ENCODE data around the gene OR1D5. TPM values are rescaled to one million over a fixed set of nuclear protein-coding genes. Genes with fewer than 3 reads are reported as not detected.

Gene OR1D5
- total and polyA plus RNA-seq, 2 donors (not counting 3 experiments of a cell fraction or from before 2014, with no cell fraction given) = not detected

DNA sequence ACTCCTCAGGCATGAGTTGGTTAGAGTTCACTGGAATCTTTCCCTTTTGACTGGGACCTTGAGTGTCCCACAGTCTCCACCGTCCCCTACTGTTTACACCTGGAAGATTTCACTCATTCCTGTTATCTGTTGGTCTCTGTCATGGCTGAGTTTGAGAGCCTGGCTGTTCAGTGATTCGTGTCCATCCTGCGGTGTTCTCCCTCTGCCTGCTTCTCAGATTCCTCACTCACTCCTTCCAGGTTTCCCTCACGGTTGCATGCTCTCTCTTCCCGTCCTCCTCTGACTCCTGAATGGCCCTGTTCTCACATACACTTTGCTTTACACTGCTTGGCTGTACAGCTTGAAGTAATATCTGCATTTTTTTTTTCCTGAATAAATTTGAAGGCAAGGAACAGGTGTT lies 24.5 kb downstream of the OR1D5 start:
- no peak overlapping the region for H2AFZ ChIP-seq (ENCODE audit: low read depth, low read length)
- H3K9me3 ChIP-seq (replicated peaks; ENCODE audit: control insufficient read depth, insufficient read depth, low read length) = no peaks in the 10 kb centered on the region
- no peak overlapping the region for H3K4me2 ChIP-seq (ENCODE audit: insufficient read depth, low read length)
- TF ChIP-seq POLR2AphosphoS5 (IDR thresholded peaks at IDR 0.05; ENCODE audit: insufficient read depth, low read depth, low read length) = no peak
- TF ChIP-seq, protein P1, sequence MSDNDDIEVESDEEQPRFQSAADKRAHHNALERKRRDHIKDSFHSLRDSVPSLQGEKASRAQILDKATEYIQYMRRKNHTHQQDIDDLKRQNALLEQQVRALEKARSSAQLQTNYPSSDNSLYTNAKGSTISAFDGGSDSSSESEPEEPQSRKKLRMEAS (IDR thresholded peaks at IDR 0.05; ENCODE audit: insufficient read depth, insufficient read length) = no peak
- TF ChIP-seq MYC (IDR thresholded peaks at IDR 0.05; ENCODE audit: low read depth, low read length) = no peak
- TF ChIP-seq EZH2 (IDR thresholded peaks at IDR 0.05; ENCODE audit: borderline replicate concordance, low read depth, low read length, severe bottlenecking) = no peak
- no peak for TF ChIP-seq FOS (IDR thresholded peaks at IDR 0.05; ENCODE audit: borderline replicate concordance, insufficient read depth, low read length)
- H3K79me2 ChIP-seq (ENCODE audit: control insufficient read depth, insufficient read depth, low read length) = no peaks in the 10 kb centered on the region
- intact Hi-C loops (cut with micrococcal nuclease) = no loop called here
- POLR2A ChIA-PET = no interaction called here
- dilution Hi-C loops (cut with MboI; ENCODE audit: extremely low pct_ligation_motif_present, low sequenced_read_pairs) = no loop called here
- FAIRE-seq (no peak), DNase-seq (ENCODE audit: low read depth, low spot score) (no peak)
- CTCF ChIA-PET = interaction anchor here (2.5 kb wide), 1 partner anchor 10 kb away, joined by 13 read pairs; no protein-coding TSS in a partner anchor
- H3K4me1 ChIP-seq (ENCODE audit: control insufficient read depth, extremely low read depth, insufficient read depth, low read length) = no peaks in the 10 kb centered on the region
- H3K36me3 ChIP-seq (ENCODE audit: control insufficient read depth in 2 of 2, extremely low read depth in 1 of 2, insufficient read depth in 2 of 2, low read length in 2 of 2) = no peaks in the 10 kb centered on the region
- H3K4me3 ChIP-seq (replicated peaks in 1 of 3; ENCODE audit: insufficient read depth in 1 of 3, low read depth in 1 of 3, low read length in 3 of 3) = no peak overlapping the region
- no peaks in the 10 kb centered on the region for H3K9me1 ChIP-seq (replicated peaks; ENCODE audit: control insufficient read depth, extremely low read depth, insufficient read depth, low read length)
- H4K20me1 ChIP-seq (replicated peaks; ENCODE audit: control insufficient read depth, extremely low read depth, insufficient read depth, low read length) = no peaks in the 10 kb centered on the region
- no peak overlapping the region for H3K27ac ChIP-seq (ENCODE audit: insufficient read depth, low read depth, low read length)
- H3K9ac ChIP-seq (replicated peaks; ENCODE audit: extremely low read depth, insufficient read depth, low read length) = no peak overlapping the region
- no TSS peak for BruUV-seq (replicated peaks)
- H3K27me3 ChIP-seq (ENCODE audit: control insufficient read depth in 2 of 2, insufficient read depth in 2 of 2, low read length in 2 of 2) = peaks cover 2 to 7% of the 10 kb centered on the region in 2 experiments

DNA sequence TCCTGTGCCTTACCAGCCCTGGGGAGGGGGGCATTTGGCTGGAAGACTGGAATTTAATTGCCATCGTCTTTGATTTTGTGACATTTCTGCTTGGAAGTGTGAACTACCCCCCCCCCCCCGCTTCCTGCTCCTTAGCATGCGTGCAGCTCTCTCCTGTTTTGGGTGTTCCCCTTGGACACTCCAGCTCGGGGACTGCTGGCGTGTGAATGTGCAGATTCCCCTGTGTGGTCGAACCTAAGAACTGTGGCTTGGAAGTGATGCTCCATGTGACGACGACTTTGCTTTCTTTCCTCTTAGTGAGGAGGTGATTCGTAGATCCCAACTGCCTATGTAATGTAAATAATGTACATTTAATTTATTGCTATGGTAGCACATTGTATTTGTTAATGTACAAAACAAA lies 26.1 kb downstream of the OR1D5 start:
- H2AFZ ChIP-seq (ENCODE audit: low read depth, low read length) = no peak overlapping the region
- no peaks in the 10 kb centered on the region for H3K79me2 ChIP-seq (ENCODE audit: control insufficient read depth, insufficient read depth, low read length)
- intact Hi-C loops (cut with micrococcal nuclease) (no loop called here), dilution Hi-C loops (cut with MboI; ENCODE audit: extremely low pct_ligation_motif_present, low sequenced_read_pairs) (no loop called here)
- no peaks in the 10 kb centered on the region for H4K20me1 ChIP-seq (replicated peaks; ENCODE audit: control insufficient read depth, extremely low read depth, insufficient read depth, low read length)
- no peak for FAIRE-seq
- H3K4me3 ChIP-seq (replicated peaks in 1 of 3; ENCODE audit: insufficient read depth in 1 of 3, low read depth in 1 of 3, low read length in 3 of 3) = no peak overlapping the region
- no peaks in the 10 kb centered on the region for H3K36me3 ChIP-seq (ENCODE audit: control insufficient read depth in 2 of 2, extremely low read depth in 1 of 2, insufficient read depth in 2 of 2, low read length in 2 of 2)
- H3K9me3 ChIP-seq (replicated peaks; ENCODE audit: control insufficient read depth, insufficient read depth, low read length) = no peaks in the 10 kb centered on the region
- CTCF ChIA-PET = no interaction called here
- no TSS peak for BruUV-seq (replicated peaks)
- H3K9me1 ChIP-seq (replicated peaks; ENCODE audit: control insufficient read depth, extremely low read depth, insufficient read depth, low read length) = no peaks in the 10 kb centered on the region
- peaks cover 2 to 7% of the 10 kb centered on the region in 2 experiments for H3K27me3 ChIP-seq (ENCODE audit: control insufficient read depth in 2 of 2, insufficient read depth in 2 of 2, low read length in 2 of 2)
- H3K4me1 ChIP-seq (ENCODE audit: control insufficient read depth, extremely low read depth, insufficient read depth, low read length) = no peaks in the 10 kb centered on the region
- no peak overlapping the region for H3K4me2 ChIP-seq (ENCODE audit: insufficient read depth, low read length)
- no peak overlapping the region for H3K9ac ChIP-seq (replicated peaks; ENCODE audit: extremely low read depth, insufficient read depth, low read length)
- no peak overlapping the region for H3K27ac ChIP-seq (ENCODE audit: insufficient read depth, low read depth, low read length)
- TF ChIP-seq MYC (IDR thresholded peaks at IDR 0.05; ENCODE audit: low read depth, low read length) = no peak
- no peak for TF ChIP-seq POLR2A (IDR thresholded peaks at IDR 0.05; ENCODE audit: low read depth, low read length)
- TF ChIP-seq POLR2AphosphoS5 (IDR thresholded peaks at IDR 0.05; ENCODE audit: insufficient read depth, low read depth, low read length) = no peak
- DNase-seq (ENCODE audit: low read depth, low spot score) = no peak
- POLR2A ChIA-PET = no interaction called here
